Measurements from ENCODE around the gene ZNF185. TPM values are rescaled to one million over a fixed set of nuclear protein-coding genes. Genes with fewer than 3 reads are reported as not detected.

ZNF185 gene
- total RNA-seq, 1 experiment from 2014 or later: 11.3 TPM

DNA sequence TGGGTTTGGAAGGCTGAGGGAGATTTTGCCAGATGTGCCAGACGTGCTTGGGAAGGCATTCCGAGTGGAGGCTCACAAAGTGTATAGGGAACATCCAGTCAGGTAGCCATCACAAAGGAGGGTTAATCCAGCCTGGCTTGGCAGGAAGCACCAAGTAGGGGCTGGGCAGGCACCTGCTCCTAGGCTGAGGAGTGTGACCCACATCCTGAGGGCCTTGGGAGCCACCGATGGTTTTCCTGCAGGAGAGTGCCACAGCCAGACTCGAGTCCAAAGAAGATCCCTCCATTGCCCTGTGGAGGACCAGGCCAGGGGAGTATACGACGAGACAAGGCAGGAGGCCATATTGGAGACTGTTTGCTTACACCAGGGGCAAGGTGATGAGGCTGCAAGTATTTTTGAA is 48.8 kb downstream of the ZNF185 start:
- TF ChIP-seq, protein P1, sequence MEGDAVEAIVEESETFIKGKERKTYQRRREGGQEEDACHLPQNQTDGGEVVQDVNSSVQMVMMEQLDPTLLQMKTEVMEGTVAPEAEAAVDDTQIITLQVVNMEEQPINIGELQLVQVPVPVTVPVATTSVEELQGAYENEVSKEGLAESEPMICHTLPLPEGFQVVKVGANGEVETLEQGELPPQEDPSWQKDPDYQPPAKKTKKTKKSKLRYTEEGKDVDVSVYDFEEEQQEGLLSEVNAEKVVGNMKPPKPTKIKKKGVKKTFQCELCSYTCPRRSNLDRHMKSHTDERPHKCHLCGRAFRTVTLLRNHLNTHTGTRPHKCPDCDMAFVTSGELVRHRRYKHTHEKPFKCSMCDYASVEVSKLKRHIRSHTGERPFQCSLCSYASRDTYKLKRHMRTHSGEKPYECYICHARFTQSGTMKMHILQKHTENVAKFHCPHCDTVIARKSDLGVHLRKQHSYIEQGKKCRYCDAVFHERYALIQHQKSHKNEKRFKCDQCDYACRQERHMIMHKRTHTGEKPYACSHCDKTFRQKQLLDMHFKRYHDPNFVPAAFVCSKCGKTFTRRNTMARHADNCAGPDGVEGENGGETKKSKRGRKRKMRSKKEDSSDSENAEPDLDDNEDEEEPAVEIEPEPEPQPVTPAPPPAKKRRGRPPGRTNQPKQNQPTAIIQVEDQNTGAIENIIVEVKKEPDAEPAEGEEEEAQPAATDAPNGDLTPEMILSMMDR (conservative IDR thresholded peaks at IDR 0.05): no peak
- no peak overlapping the region for H3K56ac ChIP-seq (ENCODE audit: insufficient read length, low read depth, low read length)
- no peak overlapping the region for H4K5ac ChIP-seq (ENCODE audit: insufficient read length, low read depth, low read length)
- no peaks in the 10 kb centered on the region for H3K79me2 ChIP-seq (ENCODE audit: insufficient read depth, low read length)
- peaks cover 54% of the 10 kb centered on the region for H3K9me3 ChIP-seq (ENCODE audit: control insufficient read depth, low read depth, low read length)
- H3K27ac Mint-ChIP-seq: no peak overlapping the region
- no peak overlapping the region for H3K23ac ChIP-seq (ENCODE audit: insufficient read length, low read depth, low read length)
- H3K27me3 ChIP-seq (ENCODE audit: insufficient read depth, low read length): no peaks in the 10 kb centered on the region
- H3K9ac ChIP-seq (ENCODE audit: extremely low read depth, insufficient read length, low read length): no peak overlapping the region
- no peak overlapping the region for H2BK120ac ChIP-seq (ENCODE audit: low read depth, low read length, poor library complexity, severe bottlenecking)
- H3K9me3 Mint-ChIP-seq: peaks cover 58 to 70% of the 10 kb centered on the region in 2 experiments
- no peak overlapping the region for H2BK15ac ChIP-seq (ENCODE audit: low read depth, low read length)
- no peak overlapping the region for H2BK5ac ChIP-seq (ENCODE audit: insufficient read length, low read length)
- no peak overlapping the region for H3K18ac ChIP-seq (ENCODE audit: insufficient read length, low read depth, low read length)
- no peak overlapping the region for H4K91ac ChIP-seq (ENCODE audit: insufficient read length, low read depth, low read length)
- H3T11ph ChIP-seq (ENCODE audit: low read length): no peak overlapping the region
- H3K79me1 ChIP-seq (ENCODE audit: insufficient read depth, low read depth, low read length, poor library complexity, severe bottlenecking): no peaks in the 10 kb centered on the region
- no peaks in the 10 kb centered on the region for H3K4me1 ChIP-seq (ENCODE audit: insufficient read depth, low read length)
- no peak overlapping the region for H2AFZ ChIP-seq (ENCODE audit: low read length)
- no peaks in the 10 kb centered on the region for H4K20me1 ChIP-seq (ENCODE audit: control insufficient read depth, insufficient read depth, insufficient read length)
- H3K4me1 Mint-ChIP-seq: no peaks in the 10 kb centered on the region
- peaks cover 3% of the 10 kb centered on the region; the same call in 1 of the 2 replicates for H3K27me3 Mint-ChIP-seq (ENCODE audit: low read depth)
- no peak overlapping the region for H3K4me3 Mint-ChIP-seq
- no CpG with 5 or more reads among the region's 6 CpGs for WGBS (ENCODE audit: extremely low coverage, insufficient read length, low lambda C conversion rate)
- H3K14ac ChIP-seq (ENCODE audit: insufficient read depth, low read length): no peak overlapping the region
- H2BK12ac ChIP-seq (ENCODE audit: insufficient read length, low read depth, low read length): no peak overlapping the region
- no peak overlapping the region for H2BK20ac ChIP-seq (ENCODE audit: low read depth, low read length, poor library complexity, severe bottlenecking)
- peaks cover 0 to 13% (median 5%) of the 10 kb centered on the region in 3 experiments; a peak in 5 of 7 replicates for H3K36me3 Mint-ChIP-seq (ENCODE audit: insufficient read depth in 1 of 3, low read depth in 3 of 3)
- no peak overlapping the region for H3K4ac ChIP-seq (ENCODE audit: low read depth, low read length)
- no peak for DNase-seq
- no peak overlapping the region for H2AK5ac ChIP-seq (ENCODE audit: insufficient read length, low read length)
- no peak overlapping the region for H4K8ac ChIP-seq (replicated peaks; ENCODE audit: insufficient read length, low read depth, low read length)
- H3K23me2 ChIP-seq (ENCODE audit: insufficient read length, low read depth, low read length, poor library complexity, severe bottlenecking): no peaks in the 10 kb centered on the region
- no peak overlapping the region for H3K27ac ChIP-seq (ENCODE audit: insufficient read length, low read depth, low read length)
- no peak overlapping the region for H3K4me2 ChIP-seq (ENCODE audit: insufficient read depth, insufficient read length, low read length)

Other genes starting within 250 kb of the ZNF185 start
- gene MAGEA3, start 199.3 kb upstream of the ZNF185 start, total RNA-seq (2021): not detected in 2 replicates
- not detected in 2 replicates for gene CSAG2, start 188.8 kb upstream of the ZNF185 start, total RNA-seq (2021)
- gene MAGEA2B, start 183.4 kb upstream of the ZNF185 start, total RNA-seq (2021): not detected in 2 replicates
- gene CSAG1, start 164.3 kb upstream of the ZNF185 start, total RNA-seq (2021): not detected in 2 replicates
- gene MAGEA12, start 164.3 kb upstream of the ZNF185 start, total RNA-seq (2021): not detected in 2 replicates
- gene MAGEA2, start 144.2 kb upstream of the ZNF185 start, total RNA-seq (2021): 0.13 and 0.22 TPM in 2 replicates
- gene CSAG3, start 138.8 kb upstream of the ZNF185 start, total RNA-seq (2021): not detected in 2 replicates
- gene MAGEA6, start 128.4 kb upstream of the ZNF185 start, total RNA-seq (2021): not detected in 2 replicates
- 23.6 and 24.6 TPM in 2 replicates for gene CETN2, start 67.3 kb upstream of the ZNF185 start, total RNA-seq (2021)
- 31.6 and 32.7 TPM in 2 replicates for gene NSDHL, start 67.0 kb upstream of the ZNF185 start, total RNA-seq (2021)
- gene PNMA5, start 96.0 kb downstream of the ZNF185 start, total RNA-seq (2021): 0.07 TPM in 1 of 2 replicates, not detected in the other
- gene PNMA3, start 158.4 kb downstream of the ZNF185 start, total RNA-seq (2021): 9.1 and 9.4 TPM in 2 replicates
- 7.7 and 8.0 TPM in 2 replicates for gene PNMA6A, start 174.4 kb downstream of the ZNF185 start, total RNA-seq (2021)

All from H9 (cell line).